GM18519 (cell line): ENCODE results near the gene RBFOX1.

Experiments used
- ATAC-seq: cut with Tn5 transposase; IDR thresholded peaks from one replicate; pipeline ENCODE4 v1.9.1; 2021; ENCODE audit warnings: mild to moderate bottlenecking, moderate library complexity; ENCODE audit not compliant: unreplicated experiment, low FRiP score

Gene RBFOX1

GRCh38 chr16:7736138-7736665 is 403.6 kb downstream of the RBFOX1 start:
- no peak for ATAC-seq

- no peak for ATAC-seq
These were observed 410.0 kb downstream of the RBFOX1 start for GRCh38 chr16:7742626-7743025.

- no peak for ATAC-seq
These were observed 412.1 kb downstream of the RBFOX1 start for GRCh38 chr16:7744546-7745264.

- no peak for ATAC-seq
These were observed 412.6 kb downstream of the RBFOX1 start for GRCh38 chr16:7745276-7745675.

GRCh38 chr16:7746941-7747340 is 414.3 kb downstream of the RBFOX1 start:
- ATAC-seq = no peak

- no peak for ATAC-seq
These were observed 415.9 kb downstream of the RBFOX1 start for GRCh38 chr16:7748522-7748921.

- ATAC-seq = no peak
These were observed 422.8 kb downstream of the RBFOX1 start for GRCh38 chr16:7755347-7755882.
